Measurements from ENCODE around the gene LYPD8.

LYPD8 gene

DNA sequence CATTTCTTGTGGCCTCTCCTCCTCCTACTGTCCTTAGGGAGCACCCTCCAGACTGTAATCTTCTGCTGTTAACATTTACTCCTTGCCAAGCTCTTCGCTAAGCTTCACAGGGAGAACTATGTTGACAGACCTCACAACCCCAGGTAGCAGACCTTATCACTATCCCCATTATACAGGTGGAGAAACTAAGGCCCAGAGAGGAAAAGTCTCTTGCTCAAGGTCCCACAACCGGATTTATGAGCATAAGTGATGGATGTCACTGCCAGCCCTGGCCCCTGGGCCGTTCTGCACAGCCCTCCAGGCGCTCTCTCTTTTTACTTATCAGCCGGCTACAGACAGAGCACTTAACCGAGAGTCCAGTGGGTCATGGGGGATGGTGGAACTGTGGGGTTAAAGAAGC is 18.1 kb downstream of the LYPD8 start:
- Histone ChIP-seq H3K36me3 (no peaks in the 10 kb centered on the region), H3K27me3 (peaks cover 0 to 2% of the 10 kb centered on the region in 2 donors), H3K27ac (no peak overlapping the region), H3K4me3 (no peak overlapping the region), H3K9me3 (peaks cover 0 to 5% (median 0%) of the 10 kb centered on the region in 3 donors), H3K4me1 (no peaks in the 10 kb centered on the region)
- DNase-seq, result no peak
- intact Hi-C loops (cut with DNase I; ENCODE audit: low total_unique reads), result no loop called here
- no peak for TF ChIP-seq CTCF (IDR thresholded peaks at IDR 0.05)

DNA sequence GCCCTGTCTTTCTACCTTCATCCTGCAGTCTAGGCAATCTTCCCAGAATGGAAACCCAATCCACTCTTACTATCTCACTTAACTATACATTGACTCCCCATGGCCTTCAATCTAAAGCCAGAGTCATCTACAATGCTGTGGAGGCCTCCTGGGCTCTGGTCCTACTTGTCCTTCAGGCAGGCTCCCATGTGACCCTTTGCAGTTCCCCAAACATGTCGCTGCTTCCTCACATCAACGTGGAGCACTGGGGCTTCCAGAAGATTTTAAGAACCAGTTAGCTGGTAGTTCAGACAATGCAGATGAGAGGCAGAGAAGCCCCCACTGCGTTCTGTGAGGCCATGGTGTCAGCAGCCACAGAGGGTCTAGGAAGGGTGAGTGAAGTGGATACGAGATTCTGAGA is 18.6 kb downstream of the LYPD8 start:
- H3K9me3 ChIP-seq, result peaks cover 0 to 5% (median 0%) of the 10 kb centered on the region in 3 donors
- H3K36me3 ChIP-seq, result no peaks in the 10 kb centered on the region
- no peaks in the 10 kb centered on the region for H3K4me1 ChIP-seq
- intact Hi-C loops (cut with DNase I; ENCODE audit: low total_unique reads), result no loop called here
- no peak overlapping the region for H3K4me3 ChIP-seq
- no peak overlapping the region for H3K27ac ChIP-seq
- peaks cover 0 to 2% of the 10 kb centered on the region in 2 donors for H3K27me3 ChIP-seq
- DNase-seq, result no peak
- no peak for TF ChIP-seq CTCF (IDR thresholded peaks at IDR 0.05)

DNA sequence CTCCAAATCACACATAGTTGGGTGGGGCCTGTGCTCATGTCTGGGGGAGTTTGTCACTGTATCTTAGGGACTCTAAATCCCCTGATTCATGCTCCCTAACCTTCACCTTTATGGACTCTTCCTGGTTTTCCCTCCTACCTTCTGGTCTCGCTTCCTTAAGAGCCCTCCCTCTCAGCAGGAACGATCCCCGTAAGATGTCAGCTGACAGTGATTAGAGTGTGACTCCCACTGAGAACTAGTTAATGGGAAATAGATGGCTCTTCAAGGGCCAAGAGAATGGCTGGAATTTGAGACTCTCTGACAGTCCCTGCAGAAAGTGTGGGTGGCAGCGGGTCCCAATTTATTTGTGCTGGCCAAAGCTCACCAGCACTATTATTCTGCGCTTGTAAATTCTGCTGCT is 22.0 kb downstream of the LYPD8 start:
- TF ChIP-seq CTCF (IDR thresholded peaks at IDR 0.05), result no peak

GRCh38 chr1:248730507-248731335 is 24.8 kb downstream of the LYPD8 start:
- no peaks in the 10 kb centered on the region for H3K27me3 ChIP-seq
- H3K9me3 ChIP-seq, result peaks cover 0 to 5% (median 0%) of the 10 kb centered on the region in 3 donors
- no peaks in the 10 kb centered on the region for H3K36me3 ChIP-seq
- no peaks in the 10 kb centered on the region for H3K4me1 ChIP-seq
- no peak for TF ChIP-seq CTCF (IDR thresholded peaks at IDR 0.05)
- DNase-seq, result no peak
- intact Hi-C loops (cut with DNase I; ENCODE audit: low total_unique reads), result no loop called here
- H3K27ac ChIP-seq, result no peak overlapping the region
- H3K4me3 ChIP-seq, result no peak overlapping the region

More for the DNA sequence above, 22.0 kb downstream of the LYPD8 start:
- no peaks in the 10 kb centered on the region for H3K36me3 ChIP-seq
- no peaks in the 10 kb centered on the region for H3K4me1 ChIP-seq
- intact Hi-C loops (cut with DNase I; ENCODE audit: low total_unique reads), result no loop called here
- H3K27ac ChIP-seq, result no peak overlapping the region
- DNase-seq, result no peak
- H3K27me3 ChIP-seq, result peaks cover 0 to 2% of the 10 kb centered on the region in 2 donors
- no peak overlapping the region for H3K4me3 ChIP-seq
- peaks cover 0 to 5% (median 0%) of the 10 kb centered on the region in 3 donors for H3K9me3 ChIP-seq

GRCh38 chr1:248714248-248714647 is 41.3 kb downstream of the LYPD8 start:
- intact Hi-C loops (cut with DNase I; ENCODE audit: low total_unique reads), result no loop called here
- H3K9me3 ChIP-seq, result no peaks in the 10 kb centered on the region

More at GRCh38 chr1:248714248-248714647, 41.3 kb downstream of the LYPD8 start:
- Histone ChIP-seq H3K4me3 (no peak overlapping the region), H3K4me1 (no peaks in the 10 kb centered on the region), H3K36me3 (no peaks in the 10 kb centered on the region), H3K27me3 (peaks cover 0 to 3% of the 10 kb centered on the region in 2 donors), H3K27ac (no peak overlapping the region)
- DNase-seq, result no peak
- no peak for TF ChIP-seq CTCF (IDR thresholded peaks at IDR 0.05)

All from tibial artery (tissue), 4 donors.